ENCODE data around the gene MTCH2. TPM values are rescaled to one million over a fixed set of nuclear protein-coding genes. Genes with fewer than 3 reads are reported as not detected.

Gene MTCH2
- total RNA-seq, 1 donor = 74.9 TPM

GRCh38 chr11:47672283-47672730 lies 29.9 kb upstream of the MTCH2 start:
- no peaks in the 10 kb centered on the region for H3K4me1 ChIP-seq (ENCODE audit: insufficient read depth, low read length)
- no peak overlapping the region for H3K4me2 ChIP-seq (ENCODE audit: insufficient read depth, low read length)

GRCh38 chr11:47669856-47670255 lies 27.5 kb upstream of the MTCH2 start:
- H3K4me3 ChIP-seq (ENCODE audit: insufficient read depth, low read length) = no peak overlapping the region
- no peaks in the 10 kb centered on the region for H3K9me3 ChIP-seq (ENCODE audit: low read depth, low read length)
- H3K27ac ChIP-seq (ENCODE audit: low read depth, low read length) = no peak overlapping the region
- no peaks in the 10 kb centered on the region for H3K27me3 ChIP-seq (ENCODE audit: insufficient read depth, low read length)
- no peaks in the 10 kb centered on the region for H3K79me2 ChIP-seq (ENCODE audit: insufficient read depth, low read length)
- no peak overlapping the region for H3K4me2 ChIP-seq (ENCODE audit: insufficient read depth, low read length)
- TF ChIP-seq CTCF (IDR thresholded peaks at IDR 0.05; ENCODE audit: extremely low read depth, low read depth, low read length) = no peak
- H3K36me3 ChIP-seq (ENCODE audit: insufficient read depth, low read length) = no peaks in the 10 kb centered on the region
- no peaks in the 10 kb centered on the region for H4K20me1 ChIP-seq (ENCODE audit: insufficient read depth, low read length)
- no peak for DNase-seq (ENCODE audit: insufficient read length, low spot score, missing footprints)
- H2AFZ ChIP-seq (ENCODE audit: low read length) = no peak overlapping the region
- no peaks in the 10 kb centered on the region for H3K4me1 ChIP-seq (ENCODE audit: insufficient read depth, low read length)

More at GRCh38 chr11:47672283-47672730, 29.9 kb upstream of the MTCH2 start:
- TF ChIP-seq CTCF (IDR thresholded peaks at IDR 0.05; ENCODE audit: extremely low read depth, low read depth, low read length) = no peak
- no peak overlapping the region for H3K27ac ChIP-seq (ENCODE audit: low read depth, low read length)
- no peak overlapping the region for H2AFZ ChIP-seq (ENCODE audit: low read length)
- no peaks in the 10 kb centered on the region for H4K20me1 ChIP-seq (ENCODE audit: insufficient read depth, low read length)
- no peaks in the 10 kb centered on the region for H3K9me3 ChIP-seq (ENCODE audit: low read depth, low read length)
- H3K79me2 ChIP-seq (ENCODE audit: insufficient read depth, low read length) = no peaks in the 10 kb centered on the region
- H3K36me3 ChIP-seq (ENCODE audit: insufficient read depth, low read length) = no peaks in the 10 kb centered on the region
- no peak overlapping the region for H3K4me3 ChIP-seq (ENCODE audit: insufficient read depth, low read length)
- H3K27me3 ChIP-seq (ENCODE audit: insufficient read depth, low read length) = no peaks in the 10 kb centered on the region
- no peak for DNase-seq (ENCODE audit: insufficient read length, low spot score, missing footprints)

- Histone ChIP-seq H2AFZ (ENCODE audit: low read length) (no peak overlapping the region), H3K4me2 (ENCODE audit: insufficient read depth, low read length) (no peak overlapping the region), H3K9me3 (ENCODE audit: low read depth, low read length) (no peaks in the 10 kb centered on the region), H3K4me3 (ENCODE audit: insufficient read depth, low read length) (no peak overlapping the region), H3K4me1 (ENCODE audit: insufficient read depth, low read length) (no peaks in the 10 kb centered on the region), H3K79me2 (ENCODE audit: insufficient read depth, low read length) (no peaks in the 10 kb centered on the region), H4K20me1 (ENCODE audit: insufficient read depth, low read length) (no peaks in the 10 kb centered on the region), H3K36me3 (ENCODE audit: insufficient read depth, low read length) (no peaks in the 10 kb centered on the region), H3K27ac (ENCODE audit: low read depth, low read length) (no peak overlapping the region), H3K27me3 (ENCODE audit: insufficient read depth, low read length) (no peaks in the 10 kb centered on the region)
- DNase-seq (ENCODE audit: insufficient read length, low spot score, missing footprints) = no peak
- no peak for TF ChIP-seq CTCF (IDR thresholded peaks at IDR 0.05; ENCODE audit: extremely low read depth, low read depth, low read length)
Observed at GRCh38 chr11:47668665-47669064, 26.3 kb upstream of the MTCH2 start.

GRCh38 chr11:47667555-47667954 lies 25.2 kb upstream of the MTCH2 start:
- DNase-seq (ENCODE audit: insufficient read length, low spot score, missing footprints) = no peak
- H3K79me2 ChIP-seq (ENCODE audit: insufficient read depth, low read length) = no peaks in the 10 kb centered on the region
- no peak for TF ChIP-seq CTCF (IDR thresholded peaks at IDR 0.05; ENCODE audit: extremely low read depth, low read depth, low read length)
- H3K4me1 ChIP-seq (ENCODE audit: insufficient read depth, low read length) = no peaks in the 10 kb centered on the region
- no peaks in the 10 kb centered on the region for H3K9me3 ChIP-seq (ENCODE audit: low read depth, low read length)
- no peak overlapping the region for H2AFZ ChIP-seq (ENCODE audit: low read length)
- no peak overlapping the region for H3K27ac ChIP-seq (ENCODE audit: low read depth, low read length)
- H3K36me3 ChIP-seq (ENCODE audit: insufficient read depth, low read length) = no peaks in the 10 kb centered on the region
- H3K4me2 ChIP-seq (ENCODE audit: insufficient read depth, low read length) = no peak overlapping the region
- H3K27me3 ChIP-seq (ENCODE audit: insufficient read depth, low read length) = no peaks in the 10 kb centered on the region
- no peaks in the 10 kb centered on the region for H4K20me1 ChIP-seq (ENCODE audit: insufficient read depth, low read length)
- H3K4me3 ChIP-seq (ENCODE audit: insufficient read depth, low read length) = no peak overlapping the region
